MM.1S (cell line): Measurements from ENCODE around the gene SNX1.

ENCODE experiments used
- DNase-seq: peaks from one replicate; pipeline ENCODE4 v3.0.0-alpha.2; 2015
- H2AFZ ChIP-seq: fragments of 300-600 bp; sonication (generic); 2 replicates; pipeline ENCODE4 v1.6.0; 2016; ENCODE audit warnings: antibody characterized with exemption, low read length
- H3F3A ChIP-seq: fragments of 300-600 bp; sonication (generic); 2 replicates; pipeline ENCODE4 v1.6.1; 2016; ENCODE audit warnings: mild to moderate bottlenecking, antibody characterized with exemption, low read length, moderate library complexity, mixed read lengths; ENCODE audit not compliant: insufficient read depth
- H3K27ac ChIP-seq: fragments of 300-600 bp; sonication (generic); 2 replicates; pipeline ENCODE4 v1.5.1; 2016; ENCODE audit warnings: mild to moderate bottlenecking, low read length
- H3K27me3 ChIP-seq: fragments of 300-600 bp; sonication (generic); replicated peaks from 2 replicates; pipeline ENCODE4 v1.6.0; 2016; ENCODE audit warnings: low read length; ENCODE audit not compliant: insufficient read depth
- H3K36me3 ChIP-seq: fragments of 300-600 bp; sonication (generic); replicated peaks from 2 replicates; pipeline ENCODE4 v1.6.1; 2016; ENCODE audit warnings: mild to moderate bottlenecking, low read length, mixed read lengths; ENCODE audit not compliant: insufficient read depth
- H3K4me1 ChIP-seq: fragments of 300-600 bp; sonication (generic); 2 replicates; pipeline ENCODE4 v1.6.1; 2016; ENCODE audit warnings: low read length, mixed read lengths
- H3K4me2 ChIP-seq: fragments of 300-600 bp; sonication (generic); 2 replicates; pipeline ENCODE4 v1.6.0; 2016; ENCODE audit warnings: low read depth, low read length
- H3K4me3 ChIP-seq: fragments of 300-600 bp; sonication (generic); 2 replicates; pipeline ENCODE4 v1.5.1; 2016; ENCODE audit warnings: low read length, mixed read lengths
- H3K79me2 ChIP-seq: fragments of 300-600 bp; sonication (generic); 2 replicates; pipeline ENCODE4 v1.6.1; 2016; ENCODE audit warnings: mixed run types, low read length, mixed read lengths
- H3K9ac ChIP-seq: fragments of 300-600 bp; sonication (generic); 2 replicates; pipeline ENCODE4 v1.6.1; 2016; ENCODE audit warnings: low read length, mixed read lengths
- H3K9me2 ChIP-seq: fragments of 300-600 bp; sonication (generic); replicated peaks from 2 replicates; pipeline ENCODE4 v1.6.1; 2016; ENCODE audit warnings: mild to moderate bottlenecking, low read length, mixed read lengths; ENCODE audit not compliant: insufficient read depth
- H3K9me3 ChIP-seq: fragments of 300-600 bp; sonication (generic); replicated peaks from 2 replicates; pipeline ENCODE4 v1.6.1; 2016; ENCODE audit warnings: mild to moderate bottlenecking, low read length, mixed read lengths; ENCODE audit not compliant: insufficient read depth
- H4K20me1 ChIP-seq: fragments of 300-600 bp; sonication (generic); 2 replicates; pipeline ENCODE4 v1.6.1; 2016; ENCODE audit warnings: mild to moderate bottlenecking, low read length, moderate library complexity, mixed read lengths; ENCODE audit not compliant: insufficient read depth
- CTCF ChIP-seq: fragments of 300-600 bp; sonication (generic); IDR thresholded peaks from 2 replicates; pipeline ENCODE4 v1.5.1; 2016; ENCODE audit warnings: antibody characterized with exemption, low read length, mixed read lengths
- EZH2 ChIP-seq: fragments of 300-600 bp; sonication (generic); optimal IDR thresholded peaks from 2 replicates; pipeline ENCODE3; 2017; ENCODE audit warnings: low read depth, mild to moderate bottlenecking, antibody characterized with exemption, low read length, mixed read lengths
- EZH2phosphoT487 ChIP-seq: fragments of 300-600 bp; sonication (generic); IDR thresholded peaks from 2 replicates; pipeline ENCODE4 v1.6.1; 2018; ENCODE audit warnings: antibody characterized with exemption, low read length

Gene SNX1

GRCh38 chr15:64182859-64183370 is 87.1 kb downstream of the SNX1 start:
- no peaks in the 10 kb centered on the region for H3K27me3 ChIP-seq
- H3F3A ChIP-seq = no peaks in the 10 kb centered on the region
- no peaks in the 10 kb centered on the region for H3K36me3 ChIP-seq
- no peak overlapping the region for H2AFZ ChIP-seq
- H3K27ac ChIP-seq = no peak overlapping the region
- no peaks in the 10 kb centered on the region for H3K79me2 ChIP-seq
- H3K9me3 ChIP-seq = no peaks in the 10 kb centered on the region
- no peak overlapping the region for H3K4me2 ChIP-seq
- no peak overlapping the region for H3K9ac ChIP-seq
- H3K4me3 ChIP-seq = no peak overlapping the region
- no peaks in the 10 kb centered on the region for H3K4me1 ChIP-seq
- H3K9me2 ChIP-seq = no peaks in the 10 kb centered on the region
- H4K20me1 ChIP-seq = no peaks in the 10 kb centered on the region
- TF ChIP-seq EZH2 = no peak
- no peak for TF ChIP-seq CTCF
- no peak for TF ChIP-seq EZH2phosphoT487
- DNase-seq = no peak

- H3K9ac ChIP-seq = no peak overlapping the region
- no peaks in the 10 kb centered on the region for H3F3A ChIP-seq
- no peaks in the 10 kb centered on the region for H3K9me2 ChIP-seq
- no peaks in the 10 kb centered on the region for H3K36me3 ChIP-seq
- H3K9me3 ChIP-seq = no peaks in the 10 kb centered on the region
- no peak for DNase-seq
- H3K4me1 ChIP-seq = no peaks in the 10 kb centered on the region
- H3K4me2 ChIP-seq = no peak overlapping the region
- H3K4me3 ChIP-seq = no peak overlapping the region
- H3K27me3 ChIP-seq = no peaks in the 10 kb centered on the region
- H3K27ac ChIP-seq = no peak overlapping the region
- no peaks in the 10 kb centered on the region for H4K20me1 ChIP-seq
- TF ChIP-seq EZH2phosphoT487 = no peak
- no peak for TF ChIP-seq CTCF
- TF ChIP-seq EZH2 = no peak
- H3K79me2 ChIP-seq = no peaks in the 10 kb centered on the region
- H2AFZ ChIP-seq = no peak overlapping the region
These were observed 89.5 kb downstream of the SNX1 start for GRCh38 chr15:64185146-64185911.

- Histone ChIP-seq H3K79me2 (no peaks in the 10 kb centered on the region), H3K4me1 (no peaks in the 10 kb centered on the region), H3K27me3 (no peaks in the 10 kb centered on the region), H3K4me2 (no peak overlapping the region), H3K9me3 (no peaks in the 10 kb centered on the region), H3F3A (no peaks in the 10 kb centered on the region), H2AFZ (no peak overlapping the region), H3K4me3 (no peak overlapping the region), H3K9me2 (no peaks in the 10 kb centered on the region), H3K27ac (no peak overlapping the region), H4K20me1 (no peaks in the 10 kb centered on the region), H3K36me3 (no peaks in the 10 kb centered on the region), H3K9ac (no peak overlapping the region)
- TF ChIP-seq EZH2phosphoT487 (no peak), EZH2 (no peak), CTCF (no peak)
- no peak for DNase-seq
These were observed 91.8 kb downstream of the SNX1 start for GRCh38 chr15:64187396-64188191.
